H1 (cell line): Measurements from ENCODE around the gene PLLP. TPM values are rescaled to one million over a fixed set of nuclear protein-coding genes. Genes with fewer than 3 reads are reported as not detected.

Experiments used
- EGR1 ChIP-seq: IDR thresholded peaks from 2 replicates; pipeline ENCODE4 v1.6.1; 2011; ENCODE audit warnings: low read depth, low read length, borderline replicate concordance
- GABPA ChIP-seq: IDR thresholded peaks from 2 replicates; pipeline ENCODE4 v1.6.1; 2011; ENCODE audit warnings: mild to moderate bottlenecking, low read length, moderate library complexity, borderline replicate concordance; ENCODE audit not compliant: insufficient read depth
- RBBP5 ChIP-seq: IDR thresholded peaks from 2 replicates; pipeline ENCODE4 v1.7.1; 2012; ENCODE audit warnings: low read depth, mild to moderate bottlenecking, inconsistent platforms, low read length, moderate library complexity, borderline replicate concordance
- SIX5 ChIP-seq: IDR thresholded peaks from 2 replicates; pipeline ENCODE4 v1.6.1; 2011; ENCODE audit warnings: mild to moderate bottlenecking, low read depth, low read length
- TAF1 ChIP-seq: IDR thresholded peaks from 2 replicates; pipeline ENCODE4 v1.6.1; 2011; ENCODE audit warnings: mild to moderate bottlenecking, low read depth, low read length
- polyA plus RNA-seq, 7 experiments: library from polyadenylated mRNA; depleted of rRNA in 3 of 7; stranded (reverse) in 5 of 7; unstranded in 2 of 7; fragments of >200 nt in 5 of 7; fragments of 200-250 nt in 2 of 7; gene quantifications; 1 replicate in 5 of 7; 2 replicates in 1 of 7; 4 replicates in 1 of 7; pipeline versions ENCODE4 v1.2.1 to v1.2.3, GENCODE V29; 2011 to 2013; ENCODE audit warnings: missing spikeins in 2 of 7, mixed read lengths in 2 of 7
- total RNA-seq: library from RNA; stranded (reverse); fragmentation: NEBNext Ultra II Directional; extraction: Animal tissue kit (Norgen Biotek cat#: 25700); gene quantifications from 2 replicates; pipeline ENCODE4 v1.2.1, GENCODE V29; 2021
- TF ChIP-seq, protein P1 (sequence below): IDR thresholded peaks from 2 replicates; pipeline ENCODE4 v1.6.1; 2012; ENCODE audit warnings: inconsistent platforms

PLLP gene
- total and polyA plus RNA-seq, 2 of the 8 experiments (the other 6 are each of a cell fraction or from before 2014, with no cell fraction given): 2.9 to 10.6 TPM

GRCh38 chr16:57304169-57305061, 19.9 kb upstream of the PLLP start (continued):
- no peak for TF ChIP-seq SIX5
- no peak for TF ChIP-seq TAF1
- no peak for TF ChIP-seq RBBP5
- TF ChIP-seq, protein P1, sequence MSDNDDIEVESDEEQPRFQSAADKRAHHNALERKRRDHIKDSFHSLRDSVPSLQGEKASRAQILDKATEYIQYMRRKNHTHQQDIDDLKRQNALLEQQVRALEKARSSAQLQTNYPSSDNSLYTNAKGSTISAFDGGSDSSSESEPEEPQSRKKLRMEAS: no peak
- no peak for TF ChIP-seq EGR1
- TF ChIP-seq GABPA: no peak
